Measurements from ENCODE around the gene GATB. TPM values are rescaled to one million over a fixed set of nuclear protein-coding genes. Genes with fewer than 3 reads are reported as not detected.

The GATB gene
- total and polyA plus RNA-seq, 12 donors, result 17.2 to 59.8 (median 36.6) TPM

- intact Hi-C loops (cut with DNase I), result no loop called here
- H3K36me3 ChIP-seq (replicated peaks in 1 of 2), result no peaks in the 10 kb centered on the region
- H3K4me3 ChIP-seq, result no peak overlapping the region
- H3K4me1 ChIP-seq (replicated peaks in 1 of 2), result no peaks in the 10 kb centered on the region
- no peaks in the 10 kb centered on the region for H3K27me3 ChIP-seq
- H3K27ac ChIP-seq, result no peak overlapping the region
- no peak for DNase-seq
- peak in 2 of 6 experiments; percentile 14 to 27 for TF ChIP-seq CTCF (IDR thresholded peaks at IDR 0.05)
- TF ChIP-seq POLR2A (IDR thresholded peaks at IDR 0.05), result no peak
- WGBS, 4 donors, result 47 to 60% (median 53%) methylated on average over 3 of the region's 3 CpGs
- H3K9me3 ChIP-seq (replicated peaks in 1 of 3), result no peaks in the 10 kb centered on the region
Observed at GRCh38 chr4:151644622-151645021, 116.2 kb downstream of the GATB start.

GRCh38 chr4:151643564-151643963 lies 117.2 kb downstream of the GATB start:
- H3K36me3 ChIP-seq (replicated peaks in 1 of 2), result no peaks in the 10 kb centered on the region
- H3K4me1 ChIP-seq (replicated peaks in 1 of 2), result no peaks in the 10 kb centered on the region
- TF ChIP-seq CTCF (IDR thresholded peaks at IDR 0.05) (no peak), POLR2A (IDR thresholded peaks at IDR 0.05) (no peak)
- no peak for DNase-seq
- no peak overlapping the region for H3K4me3 ChIP-seq
- intact Hi-C loops (cut with DNase I), result no loop called here
- H3K9me3 ChIP-seq (replicated peaks in 1 of 3), result no peaks in the 10 kb centered on the region
- 93 to 96% (median 95%) methylated on average over 4 of the region's 4 CpGs for WGBS, 4 donors
- no peaks in the 10 kb centered on the region for H3K27me3 ChIP-seq
- H3K27ac ChIP-seq, result no peak overlapping the region

- H3K4me1 ChIP-seq (replicated peaks in 1 of 2), result no peaks in the 10 kb centered on the region
- H3K27me3 ChIP-seq, result no peaks in the 10 kb centered on the region
- no peak overlapping the region for H3K27ac ChIP-seq
- DNase-seq, result no peak
- no peaks in the 10 kb centered on the region for H3K36me3 ChIP-seq (replicated peaks in 1 of 2)
- no peak overlapping the region for H3K4me3 ChIP-seq
- no peaks in the 10 kb centered on the region for H3K9me3 ChIP-seq (replicated peaks in 1 of 3)
- intact Hi-C loops (cut with DNase I), result no loop called here
- 83 to 95% (median 88%) methylated on average over 2 of the region's 2 CpGs for WGBS, 4 donors
- no peak for TF ChIP-seq CTCF (IDR thresholded peaks at IDR 0.05)
- no peak for TF ChIP-seq POLR2A (IDR thresholded peaks at IDR 0.05)
Observed at GRCh38 chr4:151641983-151642382, 118.8 kb downstream of the GATB start.

- no peaks in the 10 kb centered on the region for H3K36me3 ChIP-seq (replicated peaks in 1 of 2)
- TF ChIP-seq CTCF (IDR thresholded peaks at IDR 0.05) (no peak), POLR2A (IDR thresholded peaks at IDR 0.05) (no peak)
- H3K4me1 ChIP-seq (replicated peaks in 1 of 2), result no peaks in the 10 kb centered on the region
- WGBS, 4 donors, result 76 to 90% (median 86%) methylated on average over 2 of the region's 2 CpGs
- no peak for DNase-seq
- H3K27ac ChIP-seq, result no peak overlapping the region
- H3K4me3 ChIP-seq, result no peak overlapping the region
- no peaks in the 10 kb centered on the region for H3K9me3 ChIP-seq (replicated peaks in 1 of 3)
- no peaks in the 10 kb centered on the region for H3K27me3 ChIP-seq
- intact Hi-C loops (cut with DNase I), result no loop called here
Observed at GRCh38 chr4:151641167-151641566, 119.6 kb downstream of the GATB start.

All from adrenal gland (tissue), 12 donors.